GM21367 (cell line): ENCODE data around the gene DUOX1.
A peak's percentile ranks its signal among the peaks of the same experiment; 100 is the strongest.

ENCODE experiments used
- ATAC-seq: cut with Tn5 transposase; IDR thresholded peaks from one replicate; pipeline ENCODE4 v1.9.1; 2021; ENCODE audit not compliant: unreplicated experiment

DUOX1 gene

DNA sequence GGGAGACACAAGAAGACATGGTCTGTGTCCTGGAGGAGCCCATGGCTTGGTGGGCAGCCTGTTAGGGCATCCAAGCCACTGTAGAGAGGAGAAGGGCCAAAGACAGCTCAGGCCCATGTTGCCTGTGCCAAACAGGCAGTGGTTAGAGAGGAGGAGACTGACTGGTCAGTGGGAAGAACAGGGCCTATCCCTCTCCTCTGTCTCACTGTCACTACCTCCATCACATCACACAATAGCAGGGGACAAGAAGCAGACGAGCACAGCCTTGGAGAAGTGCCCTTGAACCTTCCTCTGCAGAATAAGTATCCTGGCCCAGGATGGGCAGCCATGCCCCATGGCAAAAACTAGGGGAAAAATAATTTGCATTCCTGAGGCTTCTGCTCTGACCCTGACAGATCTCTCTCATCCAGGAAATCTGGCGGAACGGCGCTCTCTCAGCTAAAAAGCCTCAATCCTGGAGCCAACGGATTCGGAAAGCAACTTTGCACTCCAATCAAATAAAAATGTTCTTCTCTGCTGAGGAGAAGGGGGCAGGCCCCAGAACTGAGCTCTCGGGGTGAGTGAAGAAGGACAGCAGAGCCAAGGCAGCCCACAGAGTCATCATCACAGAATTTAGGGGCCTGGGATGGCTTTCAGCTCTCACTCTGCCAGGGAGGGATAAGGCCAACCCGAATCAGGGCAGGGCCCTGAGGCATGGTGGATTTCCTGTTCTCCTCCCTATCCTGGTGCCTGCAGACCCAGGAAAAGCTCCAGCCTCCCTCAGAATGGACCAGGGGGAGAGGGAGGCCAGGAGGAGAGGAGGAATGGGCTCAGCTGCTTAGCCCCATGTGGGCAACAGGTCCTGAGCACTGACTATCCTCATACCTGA lies 56.3 kb downstream of the DUOX1 start:
- no peak for ATAC-seq

DNA sequence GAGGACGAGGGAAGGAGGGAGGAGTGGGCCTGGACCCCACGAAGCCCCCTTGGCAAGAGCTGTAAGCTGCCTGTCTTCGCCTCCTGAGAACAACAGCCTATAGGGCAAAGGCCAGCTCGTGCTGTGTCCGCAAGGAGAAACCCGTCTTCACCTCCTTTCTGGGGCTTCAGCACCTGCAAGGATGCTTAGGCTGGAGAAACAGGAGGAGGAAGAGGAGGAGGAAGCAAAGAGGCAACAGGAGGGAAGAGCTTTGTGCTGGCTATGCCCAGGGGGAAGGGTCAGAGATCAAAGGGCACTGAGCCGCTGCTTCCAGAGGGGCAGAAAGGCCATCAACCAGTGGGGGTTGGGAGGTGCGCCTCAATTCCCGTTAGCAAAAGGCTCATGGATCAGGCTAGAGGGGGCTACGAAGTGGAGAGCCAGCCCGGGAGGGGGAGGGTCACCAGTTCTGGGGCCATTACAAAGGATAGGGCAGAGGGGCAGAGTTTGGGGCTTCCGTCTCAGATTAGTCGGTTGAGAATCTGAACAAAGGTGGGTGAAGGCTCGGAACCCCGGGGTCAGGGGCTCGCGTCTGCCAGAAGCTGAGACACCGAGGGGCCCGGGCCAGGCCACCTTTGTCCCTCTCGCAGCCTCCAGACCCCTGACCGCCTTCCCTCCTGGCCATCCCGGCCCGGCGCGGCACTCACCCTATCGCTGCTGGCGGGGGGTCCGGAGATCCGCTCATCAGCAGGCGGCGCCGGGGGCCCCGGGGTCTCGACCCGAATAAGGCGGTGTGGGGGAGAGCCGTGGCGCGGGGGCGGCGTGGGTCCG lies 57.2 kb downstream of the DUOX1 start:
- no peak for ATAC-seq

DNA sequence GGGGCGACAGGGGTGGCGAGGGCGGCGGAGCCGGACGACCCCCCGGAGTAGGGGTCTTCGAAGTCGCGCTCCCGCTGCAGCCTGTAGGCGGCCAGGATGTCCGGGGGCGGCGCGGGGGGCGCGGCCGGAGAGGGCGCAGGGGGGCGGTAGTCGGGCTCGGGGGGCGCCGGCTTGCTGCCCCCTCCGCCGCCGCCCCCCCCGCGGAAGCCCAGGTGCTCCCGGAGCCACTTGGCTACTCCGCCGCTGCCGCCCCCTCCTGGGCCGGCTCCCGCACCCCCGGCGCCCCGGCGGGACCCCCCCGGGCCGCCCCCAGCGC lies 57.7 kb downstream of the DUOX1 start:
- ATAC-seq = no peak

DNA sequence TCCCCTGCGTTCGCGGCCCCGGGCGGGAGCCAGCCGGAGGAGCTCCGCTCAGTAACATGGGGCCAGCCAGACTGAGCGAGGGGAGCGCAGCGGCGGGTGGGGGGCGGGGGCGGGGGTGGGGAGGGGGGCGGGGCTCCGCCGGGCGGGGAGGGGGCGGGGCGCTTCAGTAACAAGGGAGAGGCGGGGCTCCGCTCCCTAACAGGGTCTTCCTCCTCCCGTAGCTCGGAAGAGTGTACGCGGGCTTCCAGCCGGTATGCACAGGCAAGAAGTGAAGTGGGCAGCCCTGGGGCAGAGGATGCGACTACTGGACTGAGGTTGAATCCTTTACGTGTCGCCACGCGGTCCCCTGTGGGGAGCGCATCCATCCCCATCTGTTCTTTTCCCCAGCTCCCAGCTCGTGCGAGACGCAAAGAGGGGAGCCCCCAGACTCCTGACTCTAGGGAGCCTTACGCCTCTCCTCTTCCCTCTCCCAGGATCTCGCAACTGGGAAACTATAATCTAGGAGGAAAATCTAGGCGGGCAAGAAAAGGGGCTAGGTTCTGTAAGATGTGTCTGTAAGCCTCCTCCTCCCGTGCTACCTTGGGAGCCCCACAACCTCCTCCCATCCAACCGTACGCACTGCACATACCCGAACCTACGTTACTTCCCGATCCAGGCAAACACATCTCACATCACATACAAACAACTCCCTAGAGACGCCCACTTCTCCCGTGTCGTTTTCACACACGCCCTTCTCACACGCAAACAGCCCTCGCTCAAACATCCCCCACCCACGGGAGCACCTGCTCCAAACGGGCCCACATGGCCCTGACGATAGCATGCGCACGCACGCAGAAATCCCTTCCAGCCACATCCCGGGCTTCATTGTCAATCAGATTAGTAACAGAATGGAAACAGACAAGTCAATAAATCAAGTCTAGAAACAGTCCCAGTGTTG lies 58.4 kb downstream of the DUOX1 start, which contains the start of gene SHF:
Gene SHF (minus strand): TSS at position 73 of the 937 bp plus-strand sequence. CDS start 15 bp downstream, at position 58.
- peak; percentile 43 for ATAC-seq

DNA sequence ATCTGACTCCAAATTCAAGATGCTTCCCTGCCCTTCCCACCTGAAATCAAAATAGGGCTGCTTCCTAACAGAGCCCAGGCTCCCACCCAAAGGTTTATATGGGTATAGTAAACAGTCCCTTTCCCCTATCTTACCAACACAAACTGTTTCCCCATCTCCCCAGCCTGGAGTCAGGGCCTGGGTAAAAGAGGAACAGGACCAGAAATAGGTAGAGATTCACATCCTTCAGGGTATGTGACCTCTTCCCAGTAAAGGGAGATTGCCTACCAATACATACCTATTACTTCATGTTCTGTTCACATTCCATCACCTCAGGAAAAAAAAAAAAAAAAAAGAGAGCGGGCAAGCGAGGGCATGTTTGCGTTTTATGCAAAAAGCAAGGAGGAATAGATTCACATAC lies 67.7 kb downstream of the DUOX1 start:
- ATAC-seq = no peak

DNA sequence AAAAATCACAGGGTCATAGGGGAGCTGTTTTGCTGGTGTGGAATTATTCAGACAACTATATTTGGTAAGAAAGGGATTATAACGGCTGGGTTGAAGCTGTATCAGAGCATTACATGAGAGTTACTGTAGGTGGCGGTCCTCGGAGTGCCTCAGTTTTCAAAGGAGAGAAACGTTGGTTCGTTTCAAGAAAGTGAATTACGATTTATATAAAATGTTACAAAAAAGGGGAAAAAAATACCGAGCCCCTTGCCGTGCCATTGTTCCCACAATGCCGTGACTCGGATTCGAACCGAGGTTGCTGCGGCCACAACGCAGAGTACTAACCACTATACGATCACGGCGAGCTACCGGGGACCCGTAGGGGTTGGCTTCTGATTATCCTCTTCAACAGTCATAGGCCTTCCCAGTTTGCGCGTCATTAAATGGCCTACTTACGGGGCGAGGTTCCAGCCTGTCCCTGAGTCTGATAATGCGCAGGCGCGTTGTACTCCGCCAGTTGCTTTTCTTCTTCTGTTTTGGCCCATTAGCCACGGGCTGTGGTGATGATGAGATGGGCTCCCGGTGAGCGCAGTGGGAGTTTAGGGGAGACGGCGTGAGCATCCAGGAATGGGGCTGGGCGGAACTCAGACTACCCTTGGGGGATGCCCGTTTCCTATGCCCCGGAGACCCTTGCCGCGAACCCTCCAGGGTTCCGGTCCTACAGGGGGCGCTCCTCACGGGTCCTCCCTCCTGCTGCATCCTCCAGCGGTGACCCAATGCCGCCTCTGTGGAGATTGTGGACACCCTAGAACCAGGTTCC lies 68.7 kb downstream of the DUOX1 start:
- ATAC-seq = peak; percentile 59

DNA sequence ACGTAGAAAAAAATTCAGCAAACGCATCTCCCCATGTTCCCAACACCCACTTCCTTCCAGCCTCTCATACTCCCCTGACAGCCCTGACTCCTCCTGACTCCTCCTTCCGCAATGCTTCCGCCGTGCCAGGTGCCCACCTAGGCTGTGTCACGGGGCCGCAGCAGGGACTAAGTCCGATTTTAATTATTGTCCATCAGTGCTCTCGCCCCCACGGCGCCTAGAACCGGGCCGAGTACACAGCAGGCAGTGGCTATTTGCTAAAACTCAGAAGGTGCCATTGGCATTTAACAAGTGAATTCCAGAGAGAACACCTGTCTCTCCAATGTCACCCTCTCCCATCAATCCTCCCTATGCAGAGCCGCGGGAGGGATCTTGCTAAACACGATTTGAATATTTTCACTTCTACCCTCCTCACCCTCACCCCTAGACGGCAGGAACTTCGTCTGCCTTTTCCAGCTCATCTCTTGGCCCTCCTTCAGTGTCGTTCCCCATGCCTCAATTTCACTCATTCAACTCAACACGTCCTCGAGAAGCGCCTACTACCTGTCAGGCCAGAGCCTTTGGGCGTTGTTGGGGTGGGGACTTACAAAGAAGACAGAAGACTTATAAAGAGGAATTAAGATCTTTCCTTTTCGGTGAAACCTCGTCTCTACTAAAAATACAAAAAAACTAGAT lies 69.5 kb downstream of the DUOX1 start:
- ATAC-seq = peak; percentile 15

DNA sequence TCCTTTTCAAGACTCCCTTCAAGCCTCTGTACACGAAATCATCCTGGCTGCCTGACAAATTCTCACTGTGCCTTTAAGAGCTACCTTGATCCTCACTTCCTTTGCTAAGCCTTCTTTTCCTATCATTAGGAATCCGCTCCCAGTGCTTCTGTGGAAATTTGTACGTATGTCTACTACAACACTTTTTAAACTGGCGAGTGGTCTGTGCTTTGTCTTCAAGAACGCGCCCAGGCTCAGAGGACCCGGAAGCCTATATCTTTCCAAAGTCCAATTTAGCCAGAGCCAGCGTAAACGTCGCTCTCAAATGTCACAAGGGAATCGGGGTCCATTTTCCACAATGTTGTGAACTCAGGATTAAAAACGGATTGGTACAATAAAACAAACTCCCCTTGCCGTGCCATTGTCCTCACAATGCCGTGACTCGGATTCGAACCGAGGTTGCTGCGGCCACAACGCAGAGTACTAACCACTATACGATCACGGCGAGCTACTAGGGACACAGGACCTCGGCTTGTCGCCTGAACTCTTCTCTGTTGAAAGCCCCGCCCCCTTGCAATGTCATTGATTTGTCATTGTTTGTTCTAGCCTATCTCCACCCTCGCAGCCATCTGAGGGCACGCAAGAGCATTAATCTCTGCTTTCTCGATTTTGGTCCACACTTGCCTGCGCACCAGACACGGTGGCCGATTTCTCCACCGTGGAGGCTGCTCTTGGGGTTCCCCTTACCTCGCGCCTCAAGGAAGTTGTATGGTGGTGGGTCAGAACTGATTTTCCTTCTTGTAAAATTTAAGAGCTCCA lies 70.4 kb downstream of the DUOX1 start:
- peak; percentile 32 for ATAC-seq

DNA sequence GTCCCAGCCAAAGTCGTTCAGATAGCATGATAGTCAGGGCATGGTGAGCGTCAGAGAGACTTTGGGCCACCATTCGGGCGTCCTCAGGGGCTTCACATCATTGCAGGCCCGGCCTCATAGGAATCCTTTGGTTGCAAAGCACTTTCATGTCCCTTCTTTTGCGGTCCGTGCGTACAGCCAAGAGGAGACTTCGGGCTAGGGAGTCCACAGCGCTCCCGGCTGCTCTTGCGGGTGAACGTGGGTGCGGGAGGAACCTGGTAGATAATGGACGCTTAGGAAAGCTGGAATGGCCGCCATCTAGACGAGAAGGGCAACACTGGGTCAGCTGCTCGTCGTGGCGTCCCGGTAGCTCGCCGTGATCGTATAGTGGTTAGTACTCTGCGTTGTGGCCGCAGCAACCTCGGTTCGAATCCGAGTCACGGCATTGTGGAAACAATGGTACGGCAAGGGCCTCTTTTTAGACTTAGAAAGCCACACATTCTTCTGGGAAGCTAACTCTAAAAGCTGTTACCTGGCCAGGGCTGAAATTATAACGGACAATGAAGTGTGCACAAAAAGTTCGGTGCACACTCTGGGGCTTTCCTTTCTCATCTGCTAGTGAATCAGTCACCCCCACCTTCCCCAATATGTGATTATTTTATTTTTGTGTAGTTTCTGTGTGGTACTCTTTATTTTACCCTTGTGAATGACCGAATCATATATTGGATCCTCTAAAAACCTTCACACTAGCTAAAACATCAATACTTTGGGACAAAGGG lies 71.2 kb downstream of the DUOX1 start:
- no peak for ATAC-seq

DNA sequence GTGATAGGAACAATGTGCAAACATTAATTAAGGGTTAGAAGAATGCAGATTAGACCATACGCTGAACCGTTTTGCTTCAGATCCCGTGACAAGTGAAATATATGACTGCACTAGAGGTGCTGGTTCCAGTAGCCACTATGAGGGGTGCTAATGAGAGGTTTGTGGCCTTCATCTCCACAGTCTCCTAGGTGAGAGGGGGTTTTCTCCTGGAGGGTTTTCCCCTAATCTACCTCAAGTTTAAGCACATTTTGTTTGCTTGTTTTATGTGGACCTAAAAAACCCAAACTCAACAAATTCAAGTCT lies 71.7 kb downstream of the DUOX1 start:
- ATAC-seq = no peak

DNA sequence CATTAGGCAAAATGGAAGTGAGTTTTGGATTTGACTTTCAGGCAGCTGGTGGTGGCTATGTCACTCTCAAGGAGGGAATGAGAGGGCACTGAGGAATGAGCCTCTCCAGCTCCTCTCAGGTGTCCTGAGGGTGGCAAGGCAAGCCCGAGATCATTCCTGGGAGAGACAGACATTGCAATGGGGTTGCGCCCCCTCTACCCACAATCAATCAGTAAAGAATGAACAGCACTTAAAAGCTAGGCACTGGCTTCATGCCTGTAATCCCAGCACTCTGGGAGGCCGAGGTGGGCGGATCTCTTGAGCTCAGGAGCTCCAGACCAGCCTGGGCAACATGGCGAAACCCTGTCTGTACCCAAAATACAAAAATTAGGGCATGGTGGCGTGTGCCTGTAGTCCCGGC lies 72.1 kb downstream of the DUOX1 start:
- ATAC-seq = no peak

DNA sequence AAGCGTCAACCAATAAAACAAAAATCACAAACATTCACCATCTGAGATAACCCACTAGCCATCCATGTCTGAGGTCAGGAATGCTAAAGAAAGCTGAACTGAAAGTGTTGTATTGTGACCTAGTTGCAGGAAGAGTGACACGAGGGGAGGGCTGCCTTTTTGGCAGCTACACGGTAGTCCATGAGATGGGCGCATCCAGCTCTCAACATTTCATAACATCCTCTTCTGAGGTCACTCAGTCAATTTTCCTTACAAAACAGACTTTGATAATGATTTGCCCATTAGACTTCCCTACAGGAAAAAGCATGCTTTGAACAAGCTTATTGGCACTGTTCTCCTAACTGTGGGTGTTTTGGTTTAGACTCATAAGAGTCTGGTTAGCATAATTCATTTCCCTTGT lies 73.4 kb downstream of the DUOX1 start:
- ATAC-seq = no peak

DNA sequence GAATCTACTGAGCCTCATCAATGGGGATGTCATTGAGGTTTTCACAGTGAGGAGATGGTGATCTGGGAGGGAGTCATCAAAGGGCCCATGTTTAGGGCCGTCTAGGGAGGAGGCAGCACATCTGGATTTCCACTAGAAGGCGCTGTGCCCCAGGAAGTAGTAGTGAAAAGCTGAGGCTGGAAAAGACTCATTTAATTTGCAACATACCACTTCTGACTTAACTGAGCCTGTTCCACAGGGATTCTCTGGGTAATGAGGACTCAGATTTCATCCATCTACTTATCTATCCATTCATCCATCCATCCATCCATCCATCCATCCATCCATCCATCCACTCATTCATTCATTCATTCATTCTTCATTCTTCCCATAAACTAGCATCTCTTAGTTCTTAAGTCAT lies 75.4 kb downstream of the DUOX1 start:
- no peak for ATAC-seq

DNA sequence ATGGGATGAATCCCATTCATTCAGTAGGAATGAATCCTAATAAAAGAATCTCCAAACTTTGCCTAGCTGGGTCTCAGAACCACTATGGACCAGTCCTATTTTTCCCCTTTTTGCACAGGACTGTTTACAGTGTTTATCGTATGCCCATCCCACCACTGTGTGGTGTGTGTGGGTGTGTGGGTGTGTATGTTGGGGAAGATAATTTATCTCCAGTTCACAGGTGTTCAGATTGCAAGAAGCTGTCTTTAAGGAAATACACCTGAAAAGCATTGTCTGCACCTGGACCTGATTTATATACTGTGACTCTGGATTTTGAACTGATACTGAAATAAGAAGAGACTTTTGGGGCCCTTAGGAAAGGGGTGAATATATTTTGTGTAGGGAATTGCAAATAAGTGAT lies 82.7 kb downstream of the DUOX1 start:
- ATAC-seq = no peak
